Smooth muscle cell (in vitro differentiated cells): Measurements from ENCODE around the gene GYPA. TPM values are rescaled to one million over a fixed set of nuclear protein-coding genes. Genes with fewer than 3 reads are reported as not detected.
"Not testable (repeated sequence)": the region's sequence is repeated elsewhere in the genome, so short reads cannot be mapped to it uniquely, and the experiment has no call there.

ENCODE experiments used
- DNase-seq: peaks from one replicate; lab custom pipeline; 2025; ENCODE audit not compliant: unreplicated experiment; lab: John Stamatoyannopoulos, UW
- H2AFZ ChIP-seq: fragments of 200-600 bp; sonication (generic); 2 replicates; pipeline ENCODE4 v1.6.0; 2016; ENCODE audit warnings: antibody characterized with exemption, low read depth, mild to moderate bottlenecking
- H3F3A ChIP-seq: fragments of 200-600 bp; sonication (generic); 2 replicates; pipeline ENCODE4 v1.6.0; 2017; ENCODE audit warnings: antibody characterized with exemption, low read depth
- H3K27ac ChIP-seq: fragments of 200-600 bp; sonication (generic); 2 replicates; pipeline ENCODE4 v1.5.1; 2016; ENCODE audit warnings: low read depth, mild to moderate bottlenecking
- H3K27me3 ChIP-seq: fragments of 200-600 bp; sonication (generic); 2 replicates; pipeline ENCODE4 v1.6.1; 2016; ENCODE audit warnings: low read depth, mild to moderate bottlenecking
- H3K36me3 ChIP-seq: fragments of 200-600 bp; sonication (generic); 2 replicates; pipeline ENCODE4 v1.5.1; 2016; ENCODE audit warnings: low read depth
- H3K4me1 ChIP-seq: fragments of 200-600 bp; sonication (generic); 2 replicates; pipeline ENCODE4 v1.5.1; 2016; ENCODE audit warnings: low read depth
- H3K4me2 ChIP-seq: fragments of 200-600 bp; sonication (generic); 2 replicates; pipeline ENCODE4 v1.6.0; 2016; ENCODE audit warnings: mild to moderate bottlenecking
- H3K4me3 ChIP-seq: fragments of 200-600 bp; sonication (generic); 2 replicates; pipeline ENCODE4 v1.5.1; 2016; ENCODE audit warnings: mild to moderate bottlenecking
- H3K79me2 ChIP-seq: fragments of 200-600 bp; sonication (generic); 2 replicates; pipeline ENCODE4 v1.6.0; 2016; ENCODE audit warnings: low read depth, mild to moderate bottlenecking
- H3K9ac ChIP-seq: fragments of 200-600 bp; sonication (generic); 2 replicates; pipeline ENCODE4 v1.6.0; 2016; ENCODE audit warnings: low read depth
- H3K9me3 ChIP-seq: fragments of 200-600 bp; sonication (generic); replicated peaks from 2 replicates; pipeline ENCODE4 v1.5.1; 2016; ENCODE audit warnings: low read depth
- H4K20me1 ChIP-seq: fragments of 200-600 bp; sonication (generic); 2 replicates; pipeline ENCODE4 v1.6.0; 2016; ENCODE audit warnings: low read depth
- WGBS: methylation state at CpG from one replicate; pipeline ENCODE4 v1.1.7; 2016; ENCODE audit warnings: low lambda C conversion rate; 5-methylcytosine and 5-hydroxymethylcytosine counted together
- polyA plus RNA-seq: library from polyadenylated mRNA; unstranded; fragments of >200 nt; fragmentation: Nextera tagmentation; extraction: Ambion mirVana; gene quantifications from 2 replicates; pipeline ENCODE4 v1.2.1, GENCODE V29; 2016
- total RNA-seq: library from RNA; depleted of rRNA; stranded (reverse); fragments of >200 nt; gene quantifications from 2 replicates; pipeline ENCODE4 v1.2.3, GENCODE V29; 2014
- TF ChIP-seq, protein P1 (sequence below): fragments of 200-600 bp; sonication (generic); IDR thresholded peaks from 2 replicates; pipeline ENCODE4 v1.5.1; 2017; ENCODE audit warnings: borderline replicate concordance, mild to moderate bottlenecking, antibody characterized with exemption; ENCODE audit not compliant: insufficient read depth, poor library complexity, severe bottlenecking

The GYPA gene
- total RNA-seq: not detected in 2 replicates
- polyA plus RNA-seq: not detected in 2 replicates

DNA sequence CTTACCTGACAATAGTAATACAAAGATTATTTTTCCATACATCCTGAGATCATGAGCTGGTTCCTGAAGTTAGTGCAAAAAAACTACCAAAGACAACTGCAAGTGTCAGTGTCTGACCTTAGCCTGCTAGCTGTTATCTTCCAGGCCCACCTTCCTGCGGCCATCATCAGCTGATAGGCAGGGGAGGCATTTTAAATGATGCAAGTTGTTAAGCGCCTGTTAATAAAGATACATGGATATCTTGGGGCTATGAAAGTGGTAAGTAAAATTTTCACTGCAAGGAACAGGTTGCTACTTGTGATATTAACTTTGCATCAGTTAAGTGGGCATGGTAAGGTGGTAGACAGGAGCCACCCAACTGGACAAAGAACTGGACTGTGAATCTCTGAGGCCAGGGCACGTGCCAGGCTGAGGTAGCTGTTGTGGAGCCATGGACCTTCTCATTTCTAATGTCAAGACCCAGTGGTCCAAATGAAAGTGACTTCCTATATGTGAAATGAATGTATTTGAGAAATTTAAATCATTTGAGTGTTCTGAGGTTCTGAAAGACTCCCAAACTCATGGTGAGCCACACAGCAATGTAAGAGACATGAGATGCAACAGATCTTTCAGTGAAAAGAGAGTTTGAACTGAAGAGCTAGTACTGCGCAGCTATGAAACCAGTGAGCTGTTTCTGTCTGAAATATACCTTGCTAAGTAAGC lies at the start of gene GYPA:
Gene GYPA, minus strand, starts transcription at position 125 of the 702 bp plus-strand sequence. Its CDS starts 83 bp downstream, at position 42.
- H3K9me3 ChIP-seq, H4K20me1 ChIP-seq, H3K4me3 ChIP-seq, DNase-seq, H3F3A ChIP-seq, H3K36me3 ChIP-seq, H3K9ac ChIP-seq, H3K27ac ChIP-seq, H3K27me3 ChIP-seq, H3K79me2 ChIP-seq, H3K4me2 ChIP-seq, H2AFZ ChIP-seq, H3K4me1 ChIP-seq: not testable (repeated sequence)
- 84% methylated on average over 4 of the region's 4 CpGs for WGBS

DNA sequence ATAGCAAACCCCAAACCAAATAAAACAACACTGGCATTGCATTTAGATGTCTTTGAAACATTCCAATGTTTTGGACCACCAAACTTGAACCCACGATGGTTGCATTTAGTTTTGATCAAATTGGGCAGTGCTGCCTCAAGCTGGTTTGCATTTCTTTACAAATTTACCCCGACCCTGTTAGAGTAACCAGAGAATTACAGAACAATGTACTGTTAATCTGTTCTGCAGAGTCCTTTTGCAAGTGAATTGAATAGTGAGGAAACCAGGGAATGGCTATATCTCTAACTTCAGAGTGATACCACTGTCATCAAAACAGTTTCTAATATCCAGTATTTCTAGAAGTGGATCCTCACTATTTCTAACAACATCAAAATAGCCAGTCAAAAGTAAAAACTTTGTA lies 49.5 kb upstream of the GYPA start:
- no peak overlapping the region for H3K4me3 ChIP-seq
- H3K79me2 ChIP-seq: no peaks in the 10 kb centered on the region
- TF ChIP-seq, protein P1, sequence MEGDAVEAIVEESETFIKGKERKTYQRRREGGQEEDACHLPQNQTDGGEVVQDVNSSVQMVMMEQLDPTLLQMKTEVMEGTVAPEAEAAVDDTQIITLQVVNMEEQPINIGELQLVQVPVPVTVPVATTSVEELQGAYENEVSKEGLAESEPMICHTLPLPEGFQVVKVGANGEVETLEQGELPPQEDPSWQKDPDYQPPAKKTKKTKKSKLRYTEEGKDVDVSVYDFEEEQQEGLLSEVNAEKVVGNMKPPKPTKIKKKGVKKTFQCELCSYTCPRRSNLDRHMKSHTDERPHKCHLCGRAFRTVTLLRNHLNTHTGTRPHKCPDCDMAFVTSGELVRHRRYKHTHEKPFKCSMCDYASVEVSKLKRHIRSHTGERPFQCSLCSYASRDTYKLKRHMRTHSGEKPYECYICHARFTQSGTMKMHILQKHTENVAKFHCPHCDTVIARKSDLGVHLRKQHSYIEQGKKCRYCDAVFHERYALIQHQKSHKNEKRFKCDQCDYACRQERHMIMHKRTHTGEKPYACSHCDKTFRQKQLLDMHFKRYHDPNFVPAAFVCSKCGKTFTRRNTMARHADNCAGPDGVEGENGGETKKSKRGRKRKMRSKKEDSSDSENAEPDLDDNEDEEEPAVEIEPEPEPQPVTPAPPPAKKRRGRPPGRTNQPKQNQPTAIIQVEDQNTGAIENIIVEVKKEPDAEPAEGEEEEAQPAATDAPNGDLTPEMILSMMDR: no peak
- no peak overlapping the region for H2AFZ ChIP-seq
- H3K9ac ChIP-seq: no peak overlapping the region
- WGBS: 23% methylated on average over 2 of the region's 2 CpGs
- H3K9me3 ChIP-seq: no peaks in the 10 kb centered on the region
- DNase-seq: no peak
- no peak overlapping the region for H3K4me2 ChIP-seq
- H3K4me1 ChIP-seq: no peaks in the 10 kb centered on the region
- H3F3A ChIP-seq: no peaks in the 10 kb centered on the region
- H4K20me1 ChIP-seq: no peaks in the 10 kb centered on the region
- no peak overlapping the region for H3K27ac ChIP-seq
- no peaks in the 10 kb centered on the region for H3K27me3 ChIP-seq
- no peaks in the 10 kb centered on the region for H3K36me3 ChIP-seq

DNA sequence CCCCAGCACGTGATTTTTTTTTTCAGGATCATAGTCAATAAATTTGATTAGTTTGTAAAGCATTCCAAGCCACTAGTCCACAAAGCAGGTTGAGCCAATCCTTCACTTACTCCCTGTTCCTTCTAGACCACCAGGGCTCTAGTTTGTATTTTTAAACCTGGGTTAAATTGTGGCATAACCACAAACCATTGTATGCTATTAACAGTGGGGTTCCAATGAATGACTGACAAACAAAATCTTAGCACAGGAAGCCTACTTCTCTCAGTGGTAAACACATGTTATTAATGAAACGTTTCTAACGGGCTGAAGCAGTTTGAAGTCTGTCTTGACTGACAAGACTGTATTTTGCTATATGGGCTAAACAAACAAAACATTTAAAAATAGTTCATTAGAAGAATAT lies 48.6 kb upstream of the GYPA start:
- no peak overlapping the region for H3K4me3 ChIP-seq
- no peak overlapping the region for H2AFZ ChIP-seq
- H4K20me1 ChIP-seq: no peaks in the 10 kb centered on the region
- no peaks in the 10 kb centered on the region for H3K9me3 ChIP-seq
- no peak overlapping the region for H3K9ac ChIP-seq
- H3K4me1 ChIP-seq: no peaks in the 10 kb centered on the region
- H3K36me3 ChIP-seq: no peaks in the 10 kb centered on the region
- no peak overlapping the region for H3K27ac ChIP-seq
- no peak for DNase-seq
- TF ChIP-seq, protein P1: no peak
- H3K4me2 ChIP-seq: no peak overlapping the region
- 77% methylated on average over 3 of the region's 3 CpGs for WGBS
- no peaks in the 10 kb centered on the region for H3K79me2 ChIP-seq
- H3K27me3 ChIP-seq: no peaks in the 10 kb centered on the region
- H3F3A ChIP-seq: no peaks in the 10 kb centered on the region

DNA sequence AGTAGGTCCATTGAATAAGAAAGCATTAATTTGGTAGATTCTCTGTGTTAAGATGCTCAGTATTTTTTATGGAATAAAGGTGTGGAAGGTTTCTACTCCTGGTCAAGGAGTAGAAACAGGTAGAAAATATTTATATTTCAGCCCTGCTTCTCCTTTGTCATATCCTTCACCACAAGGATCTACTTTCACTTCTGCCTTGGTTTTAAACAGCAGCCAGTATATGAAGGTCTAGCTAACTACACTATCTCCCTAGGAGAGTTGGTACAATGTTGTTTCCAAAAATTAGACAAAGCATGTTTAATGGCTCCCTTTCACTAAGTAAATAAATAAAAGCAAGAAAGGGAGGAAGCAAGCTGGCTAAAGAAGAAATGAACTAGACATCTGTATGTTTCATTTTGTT lies 44.6 kb upstream of the GYPA start:
- H3K27me3 ChIP-seq: no peaks in the 10 kb centered on the region
- no peak overlapping the region for H3K4me3 ChIP-seq
- H3F3A ChIP-seq: no peaks in the 10 kb centered on the region
- no peak overlapping the region for H3K27ac ChIP-seq
- no peak overlapping the region for H3K4me2 ChIP-seq
- no peak overlapping the region for H2AFZ ChIP-seq
- no peaks in the 10 kb centered on the region for H3K9me3 ChIP-seq
- no peaks in the 10 kb centered on the region for H3K36me3 ChIP-seq
- H3K79me2 ChIP-seq: no peaks in the 10 kb centered on the region
- H3K4me1 ChIP-seq: no peaks in the 10 kb centered on the region
- H3K9ac ChIP-seq: no peak overlapping the region
- no peaks in the 10 kb centered on the region for H4K20me1 ChIP-seq
- DNase-seq: no peak
- TF ChIP-seq, protein P1: no peak
